ENCODE results near the gene MAGI2. TPM values are rescaled to one million over a fixed set of nuclear protein-coding genes. Genes with fewer than 3 reads are reported as not detected.

The MAGI2 gene
- total RNA-seq, 2 experiments from 2014 or later, result 0.03 to 0.17 TPM

- H3K4me1 ChIP-seq (ENCODE audit: insufficient read depth, low read length, poor library complexity, severe bottlenecking), result no peaks in the 10 kb centered on the region
- H3K36me3 ChIP-seq (ENCODE audit: insufficient read depth, low read length), result no peaks in the 10 kb centered on the region
- H4K20me1 ChIP-seq (ENCODE audit: insufficient read depth, low read length), result no peaks in the 10 kb centered on the region
- ChIA-PET CTCF (ENCODE audit: unreplicated experiment) (no interaction called here), POLR2A (no interaction called here)
- no peak overlapping the region for H3K4me2 ChIP-seq (ENCODE audit: low read length)
- H3K9me3 ChIP-seq (ENCODE audit: low read length), result no peaks in the 10 kb centered on the region
- H3K9me2 ChIP-seq (ENCODE audit: insufficient read depth, low read length), result no peaks in the 10 kb centered on the region
- H2AFZ ChIP-seq (ENCODE audit: low read length), result no peak overlapping the region
- TF ChIP-seq EZH2phosphoT487 (IDR thresholded peaks at IDR 0.05; ENCODE audit: borderline replicate concordance, low read depth, low read length) (no peak), CTCF (conservative IDR thresholded peaks at IDR 0.05; ENCODE audit: low read length) (no peak)
- intact Hi-C loops (cut with micrococcal nuclease; ENCODE audit: unreplicated experiment), result no loop called here
- BruUV-seq (replicated peaks), result no TSS peak
- no peak overlapping the region for H3K4me3 ChIP-seq (ENCODE audit: low read depth, low read length, poor library complexity, severe bottlenecking)
- no peaks in the 10 kb centered on the region for H3K79me2 ChIP-seq (ENCODE audit: insufficient read depth, low read depth, low read length)
- H3K27ac ChIP-seq (ENCODE audit: low read depth, low read length, poor library complexity, severe bottlenecking), result no peak overlapping the region
- DNase-seq (ENCODE audit: low spot score), result no peak
Measured at GRCh38 chr7:78487464-78487863, 966.0 kb downstream of the MAGI2 start.

- Histone ChIP-seq H4K20me1 (ENCODE audit: insufficient read depth, low read length) (no peaks in the 10 kb centered on the region), H3K9me3 (ENCODE audit: low read length) (no peaks in the 10 kb centered on the region), H3K4me3 (ENCODE audit: low read depth, low read length, poor library complexity, severe bottlenecking) (no peak overlapping the region), H3K79me2 (ENCODE audit: insufficient read depth, low read depth, low read length) (no peaks in the 10 kb centered on the region), H3K27ac (ENCODE audit: low read depth, low read length, poor library complexity, severe bottlenecking) (no peak overlapping the region), H3K4me1 (ENCODE audit: insufficient read depth, low read length, poor library complexity, severe bottlenecking) (no peaks in the 10 kb centered on the region), H2AFZ (ENCODE audit: low read length) (no peak overlapping the region), H3K36me3 (ENCODE audit: insufficient read depth, low read length) (no peaks in the 10 kb centered on the region), H3K4me2 (ENCODE audit: low read length) (no peak overlapping the region), H3K9me2 (ENCODE audit: insufficient read depth, low read length) (no peaks in the 10 kb centered on the region)
- no peak for DNase-seq (ENCODE audit: low spot score)
- no peak for TF ChIP-seq CTCF (conservative IDR thresholded peaks at IDR 0.05; ENCODE audit: low read length)
- no peak for TF ChIP-seq EZH2phosphoT487 (IDR thresholded peaks at IDR 0.05; ENCODE audit: borderline replicate concordance, low read depth, low read length)
- BruUV-seq (replicated peaks), result no TSS peak
- CTCF ChIA-PET (ENCODE audit: unreplicated experiment), result no interaction called here
- intact Hi-C loops (cut with micrococcal nuclease; ENCODE audit: unreplicated experiment), result no loop called here
- POLR2A ChIA-PET, result no interaction called here
Measured at GRCh38 chr7:78479348-78479747, 974.1 kb downstream of the MAGI2 start.

GRCh38 chr7:78476851-78477405, 976.5 kb downstream of the MAGI2 start:
- TF ChIP-seq EZH2phosphoT487 (IDR thresholded peaks at IDR 0.05; ENCODE audit: borderline replicate concordance, low read depth, low read length) (no peak), CTCF (conservative IDR thresholded peaks at IDR 0.05; ENCODE audit: low read length) (no peak)
- H4K20me1 ChIP-seq (ENCODE audit: insufficient read depth, low read length), result no peaks in the 10 kb centered on the region
- POLR2A ChIA-PET, result no interaction called here
- DNase-seq (ENCODE audit: low spot score), result no peak
- no peak overlapping the region for H2AFZ ChIP-seq (ENCODE audit: low read length)
- H3K27ac ChIP-seq (ENCODE audit: low read depth, low read length, poor library complexity, severe bottlenecking), result no peak overlapping the region
- no peak overlapping the region for H3K4me3 ChIP-seq (ENCODE audit: low read depth, low read length, poor library complexity, severe bottlenecking)
- BruUV-seq (replicated peaks), result no TSS peak
- H3K36me3 ChIP-seq (ENCODE audit: insufficient read depth, low read length), result no peaks in the 10 kb centered on the region
- intact Hi-C loops (cut with micrococcal nuclease; ENCODE audit: unreplicated experiment), result no loop called here
- H3K9me3 ChIP-seq (ENCODE audit: low read length), result no peaks in the 10 kb centered on the region
- H3K4me1 ChIP-seq (ENCODE audit: insufficient read depth, low read length, poor library complexity, severe bottlenecking), result no peaks in the 10 kb centered on the region
- no peaks in the 10 kb centered on the region for H3K79me2 ChIP-seq (ENCODE audit: insufficient read depth, low read depth, low read length)
- no peak overlapping the region for H3K4me2 ChIP-seq (ENCODE audit: low read length)
- CTCF ChIA-PET (ENCODE audit: unreplicated experiment), result no interaction called here
- no peaks in the 10 kb centered on the region for H3K9me2 ChIP-seq (ENCODE audit: insufficient read depth, low read length)
